HL-60 (cell line): ENCODE results near the gene NET1.

ENCODE experiments used
- DNase-seq, 2 experiments: peaks; one replicate each; pipeline ENCODE4 v3.0.0-alpha.2; 2010 to 2020; ENCODE audit warnings: low read depth in 1 of 2, low spot score in 1 of 2
- H3K27ac ChIP-seq: fragments of 250-450 bp; sonication (Bioruptor Pico); replicated peaks from 2 replicates; pipeline ENCODE4 v1.5.1; 2020; ENCODE audit warnings: mild to moderate bottlenecking, moderate library complexity
- H3K27me3 ChIP-seq: fragments of 250-450 bp; sonication (Bioruptor Pico); 2 replicates; pipeline ENCODE4 v1.5.1; 2021; ENCODE audit warnings: mild to moderate bottlenecking, moderate library complexity; ENCODE audit not compliant: insufficient read depth, poor library complexity, severe bottlenecking
- H3K4me3 ChIP-seq: replicated peaks from 2 replicates; pipeline ENCODE4 v1.5.1; 2011; ENCODE audit warnings: mild to moderate bottlenecking, control low read depth, low read length; ENCODE audit not compliant: insufficient read depth
- GABPA ChIP-seq: IDR thresholded peaks from 2 replicates; pipeline ENCODE4 v1.6.1; 2012; ENCODE audit warnings: low read depth
- POLR2AphosphoS5 ChIP-seq: IDR thresholded peaks from 2 replicates; pipeline ENCODE4 v1.6.1; 2012; ENCODE audit warnings: low read depth
- SPI1 ChIP-seq: IDR thresholded peaks from 2 replicates; pipeline ENCODE4 v1.6.1; 2012; ENCODE audit warnings: low read depth, mild to moderate bottlenecking, borderline replicate concordance
- TF ChIP-seq, protein P1 (sequence below): IDR thresholded peaks from one replicate; pipeline ENCODE4 v1.5.1; 2011; ENCODE audit warnings: low read length, control low read depth, inconsistent platforms; ENCODE audit not compliant: insufficient read depth
- TF ChIP-seq, protein P2 (sequence below): IDR thresholded peaks from 2 replicates; pipeline ENCODE4 v1.6.1; 2012; ENCODE audit warnings: low read depth; ENCODE audit not compliant: insufficient replicate concordance

The NET1 gene

DNA sequence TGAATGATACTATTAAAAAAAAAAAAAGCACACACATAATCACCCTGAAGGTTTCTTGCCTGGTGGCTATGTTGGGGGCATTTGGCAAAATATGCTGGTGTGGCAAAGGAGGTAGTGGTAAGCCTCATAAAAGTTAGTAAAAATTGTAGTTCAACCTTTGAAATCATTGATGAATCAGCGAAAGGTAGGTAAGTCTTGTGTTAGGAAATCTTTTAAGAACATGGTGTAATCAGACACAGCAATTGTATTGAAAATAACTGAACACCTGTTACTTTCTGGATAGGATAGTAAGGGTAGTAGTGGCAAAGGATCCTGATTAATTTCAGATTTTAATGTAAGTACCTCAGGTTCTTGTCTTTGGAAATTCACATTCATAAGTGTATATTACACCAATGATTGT, 46.1 kb downstream of the NET1 start:
- Histone ChIP-seq H3K27me3 (no peaks in the 10 kb centered on the region), H3K4me3 (no peak overlapping the region), H3K27ac (no peak overlapping the region)
- DNase-seq, result no peak
- TF ChIP-seq, protein P1, sequence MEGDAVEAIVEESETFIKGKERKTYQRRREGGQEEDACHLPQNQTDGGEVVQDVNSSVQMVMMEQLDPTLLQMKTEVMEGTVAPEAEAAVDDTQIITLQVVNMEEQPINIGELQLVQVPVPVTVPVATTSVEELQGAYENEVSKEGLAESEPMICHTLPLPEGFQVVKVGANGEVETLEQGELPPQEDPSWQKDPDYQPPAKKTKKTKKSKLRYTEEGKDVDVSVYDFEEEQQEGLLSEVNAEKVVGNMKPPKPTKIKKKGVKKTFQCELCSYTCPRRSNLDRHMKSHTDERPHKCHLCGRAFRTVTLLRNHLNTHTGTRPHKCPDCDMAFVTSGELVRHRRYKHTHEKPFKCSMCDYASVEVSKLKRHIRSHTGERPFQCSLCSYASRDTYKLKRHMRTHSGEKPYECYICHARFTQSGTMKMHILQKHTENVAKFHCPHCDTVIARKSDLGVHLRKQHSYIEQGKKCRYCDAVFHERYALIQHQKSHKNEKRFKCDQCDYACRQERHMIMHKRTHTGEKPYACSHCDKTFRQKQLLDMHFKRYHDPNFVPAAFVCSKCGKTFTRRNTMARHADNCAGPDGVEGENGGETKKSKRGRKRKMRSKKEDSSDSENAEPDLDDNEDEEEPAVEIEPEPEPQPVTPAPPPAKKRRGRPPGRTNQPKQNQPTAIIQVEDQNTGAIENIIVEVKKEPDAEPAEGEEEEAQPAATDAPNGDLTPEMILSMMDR, result no peak
- TF ChIP-seq GABPA (no peak), SPI1 (no peak), POLR2AphosphoS5 (no peak)
- TF ChIP-seq, protein P2, sequence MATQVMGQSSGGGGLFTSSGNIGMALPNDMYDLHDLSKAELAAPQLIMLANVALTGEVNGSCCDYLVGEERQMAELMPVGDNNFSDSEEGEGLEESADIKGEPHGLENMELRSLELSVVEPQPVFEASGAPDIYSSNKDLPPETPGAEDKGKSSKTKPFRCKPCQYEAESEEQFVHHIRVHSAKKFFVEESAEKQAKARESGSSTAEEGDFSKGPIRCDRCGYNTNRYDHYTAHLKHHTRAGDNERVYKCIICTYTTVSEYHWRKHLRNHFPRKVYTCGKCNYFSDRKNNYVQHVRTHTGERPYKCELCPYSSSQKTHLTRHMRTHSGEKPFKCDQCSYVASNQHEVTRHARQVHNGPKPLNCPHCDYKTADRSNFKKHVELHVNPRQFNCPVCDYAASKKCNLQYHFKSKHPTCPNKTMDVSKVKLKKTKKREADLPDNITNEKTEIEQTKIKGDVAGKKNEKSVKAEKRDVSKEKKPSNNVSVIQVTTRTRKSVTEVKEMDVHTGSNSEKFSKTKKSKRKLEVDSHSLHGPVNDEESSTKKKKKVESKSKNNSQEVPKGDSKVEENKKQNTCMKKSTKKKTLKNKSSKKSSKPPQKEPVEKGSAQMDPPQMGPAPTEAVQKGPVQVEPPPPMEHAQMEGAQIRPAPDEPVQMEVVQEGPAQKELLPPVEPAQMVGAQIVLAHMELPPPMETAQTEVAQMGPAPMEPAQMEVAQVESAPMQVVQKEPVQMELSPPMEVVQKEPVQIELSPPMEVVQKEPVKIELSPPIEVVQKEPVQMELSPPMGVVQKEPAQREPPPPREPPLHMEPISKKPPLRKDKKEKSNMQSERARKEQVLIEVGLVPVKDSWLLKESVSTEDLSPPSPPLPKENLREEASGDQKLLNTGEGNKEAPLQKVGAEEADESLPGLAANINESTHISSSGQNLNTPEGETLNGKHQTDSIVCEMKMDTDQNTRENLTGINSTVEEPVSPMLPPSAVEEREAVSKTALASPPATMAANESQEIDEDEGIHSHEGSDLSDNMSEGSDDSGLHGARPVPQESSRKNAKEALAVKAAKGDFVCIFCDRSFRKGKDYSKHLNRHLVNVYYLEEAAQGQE, result no peak

- Histone ChIP-seq H3K4me3 (no peak overlapping the region), H3K27me3 (no peaks in the 10 kb centered on the region), H3K27ac (no peak overlapping the region)
- no peak for TF ChIP-seq POLR2AphosphoS5
- TF ChIP-seq, protein P1, result no peak
- TF ChIP-seq SPI1, result no peak
- TF ChIP-seq, protein P2, result no peak
- no peak for TF ChIP-seq GABPA
- DNase-seq, result no peak
Measured at GRCh38 chr10:5458949-5459747, 46.8 kb downstream of the NET1 start.

- no peak for DNase-seq
- Histone ChIP-seq H3K27ac (no peak overlapping the region), H3K4me3 (no peak overlapping the region), H3K27me3 (no peaks in the 10 kb centered on the region)
- TF ChIP-seq SPI1 (no peak), GABPA (no peak), POLR2AphosphoS5 (no peak)
- TF ChIP-seq, protein P2, result no peak
- TF ChIP-seq, protein P1, result no peak
Measured at GRCh38 chr10:5460468-5461202, 48.3 kb downstream of the NET1 start.
